OCI-LY3 (cell line): Measurements from ENCODE around the gene RAP1GDS1.

Source experiments
- H2AFZ ChIP-seq: fragments of 200-600, 300-600 bp; shearing (Covaris generic); 2 replicates; pipeline ENCODE4 v1.6.0; 2014; ENCODE audit warnings: antibody characterized with exemption, low read depth, low read length
- H3K27ac ChIP-seq: fragments of 200-600, 300-600 bp; sonication (generic); 2 replicates; pipeline ENCODE4 v1.5.1; 2014; ENCODE audit warnings: mild to moderate bottlenecking, low read length, moderate library complexity, mixed read lengths
- H3K27me3 ChIP-seq: fragments of 200-600, 300-600 bp; sonication (generic); 2 replicates; pipeline ENCODE4 v1.6.1; 2014; ENCODE audit warnings: low read depth, low read length, mixed read lengths
- H3K36me3 ChIP-seq: fragments of 200-600, 300-600 bp; sonication (generic); replicated peaks from 2 replicates; pipeline ENCODE3; 2014; ENCODE audit warnings: low read depth, low read length, mixed read lengths
- H3K4me1 ChIP-seq: fragments of 300-600, 200-600 bp; sonication (generic); 2 replicates; pipeline ENCODE4 v1.6.1; 2014; ENCODE audit warnings: low read length, mixed read lengths
- H3K4me2 ChIP-seq: fragments of 200-600, 300-600 bp; sonication (generic); 2 replicates; pipeline ENCODE4 v1.6.1; 2014; ENCODE audit warnings: low read length, mixed read lengths
- H3K4me3 ChIP-seq: fragments of 300-600, 200-600 bp; sonication (generic); 2 replicates; pipeline ENCODE4 v1.5.1; 2014; ENCODE audit warnings: antibody characterized with exemption, mild to moderate bottlenecking, low read length, moderate library complexity
- H3K79me2 ChIP-seq: fragments of 300-600, 200-600 bp; shearing (Covaris generic); 2 replicates; pipeline ENCODE4 v1.6.1; 2014; ENCODE audit warnings: mild to moderate bottlenecking, low read length, mixed read lengths
- H3K9ac ChIP-seq: fragments of 300-600, 200-600 bp; shearing (Covaris generic); 2 replicates; pipeline ENCODE4 v1.6.0; 2014; ENCODE audit warnings: mild to moderate bottlenecking, low read length, moderate library complexity
- H3K9me3 ChIP-seq: fragments of 200-600, 300-600 bp; shearing (Covaris generic); 2 replicates; pipeline ENCODE4 v1.6.1; 2014; ENCODE audit warnings: low read length, mixed read lengths; ENCODE audit not compliant: insufficient read depth
- H4K20me1 ChIP-seq: fragments of 200-600, 300-600 bp; sonication (generic); 2 replicates; pipeline ENCODE4 v1.6.1; 2016; ENCODE audit warnings: low read length, mixed read lengths; ENCODE audit not compliant: insufficient read depth
- EZH2phosphoT487 ChIP-seq: fragments of 200-600 bp; shearing (Covaris generic); IDR thresholded peaks from 2 replicates; pipeline ENCODE4 v1.6.1; 2018; ENCODE audit warnings: antibody characterized with exemption, mixed run types, low read depth
- TF ChIP-seq, protein P1 (sequence below): fragments of 200-600, 300-600 bp; sonication (generic); IDR thresholded peaks from 2 replicates; pipeline ENCODE4 v1.5.1; 2014; ENCODE audit warnings: antibody characterized with exemption, low read length, low read depth

Gene RAP1GDS1

GRCh38 chr4:98343626-98344025, 82.4 kb downstream of the RAP1GDS1 start:
- Histone ChIP-seq H3K4me1 (no peaks in the 10 kb centered on the region), H3K4me3 (no peak overlapping the region), H3K27ac (no peak overlapping the region), H3K4me2 (no peak overlapping the region), H3K9me3 (no peaks in the 10 kb centered on the region), H3K9ac (no peak overlapping the region), H4K20me1 (no peaks in the 10 kb centered on the region), H3K27me3 (no peaks in the 10 kb centered on the region), H2AFZ (no peak overlapping the region), H3K79me2 (peaks cover 12% of the 10 kb centered on the region; the same call in 1 of the 2 replicates), H3K36me3 (peaks cover 12% of the 10 kb centered on the region)
- TF ChIP-seq EZH2phosphoT487 = no peak
- TF ChIP-seq, protein P1, sequence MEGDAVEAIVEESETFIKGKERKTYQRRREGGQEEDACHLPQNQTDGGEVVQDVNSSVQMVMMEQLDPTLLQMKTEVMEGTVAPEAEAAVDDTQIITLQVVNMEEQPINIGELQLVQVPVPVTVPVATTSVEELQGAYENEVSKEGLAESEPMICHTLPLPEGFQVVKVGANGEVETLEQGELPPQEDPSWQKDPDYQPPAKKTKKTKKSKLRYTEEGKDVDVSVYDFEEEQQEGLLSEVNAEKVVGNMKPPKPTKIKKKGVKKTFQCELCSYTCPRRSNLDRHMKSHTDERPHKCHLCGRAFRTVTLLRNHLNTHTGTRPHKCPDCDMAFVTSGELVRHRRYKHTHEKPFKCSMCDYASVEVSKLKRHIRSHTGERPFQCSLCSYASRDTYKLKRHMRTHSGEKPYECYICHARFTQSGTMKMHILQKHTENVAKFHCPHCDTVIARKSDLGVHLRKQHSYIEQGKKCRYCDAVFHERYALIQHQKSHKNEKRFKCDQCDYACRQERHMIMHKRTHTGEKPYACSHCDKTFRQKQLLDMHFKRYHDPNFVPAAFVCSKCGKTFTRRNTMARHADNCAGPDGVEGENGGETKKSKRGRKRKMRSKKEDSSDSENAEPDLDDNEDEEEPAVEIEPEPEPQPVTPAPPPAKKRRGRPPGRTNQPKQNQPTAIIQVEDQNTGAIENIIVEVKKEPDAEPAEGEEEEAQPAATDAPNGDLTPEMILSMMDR = no peak

DNA sequence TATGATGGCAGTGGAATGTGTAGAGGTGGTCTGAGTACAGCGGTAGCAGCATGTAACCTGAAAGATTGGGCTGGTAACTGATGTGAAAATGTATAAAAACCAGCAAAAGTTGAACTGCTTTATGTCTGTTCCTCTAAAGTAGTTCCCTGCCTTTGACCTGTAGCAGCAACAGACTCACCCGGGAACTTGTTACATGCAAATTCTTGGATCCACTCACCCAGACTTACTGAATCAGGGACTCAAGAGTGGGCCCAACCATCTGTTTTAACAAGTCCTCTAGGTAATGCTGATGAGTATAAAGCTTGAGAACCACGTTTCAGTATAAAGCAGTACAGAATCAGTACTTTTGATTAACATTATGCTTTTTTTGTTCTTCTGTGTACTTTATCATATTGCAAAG, 84.7 kb downstream of the RAP1GDS1 start:
- H3K9ac ChIP-seq = no peak overlapping the region
- peaks cover 15% of the 10 kb centered on the region; the same call in 1 of the 2 replicates for H3K79me2 ChIP-seq
- H3K27ac ChIP-seq = no peak overlapping the region
- H3K36me3 ChIP-seq = peaks cover 12% of the 10 kb centered on the region
- H3K9me3 ChIP-seq = no peaks in the 10 kb centered on the region
- TF ChIP-seq, protein P1 = no peak
- TF ChIP-seq EZH2phosphoT487 = no peak
- H2AFZ ChIP-seq = no peak overlapping the region
- H3K4me3 ChIP-seq = no peak overlapping the region
- no peak overlapping the region for H3K4me2 ChIP-seq
- H3K27me3 ChIP-seq = no peaks in the 10 kb centered on the region
- no peaks in the 10 kb centered on the region for H4K20me1 ChIP-seq
- no peaks in the 10 kb centered on the region for H3K4me1 ChIP-seq

GRCh38 chr4:98352396-98352795, 91.2 kb downstream of the RAP1GDS1 start:
- H3K4me1 ChIP-seq = no peaks in the 10 kb centered on the region
- no peaks in the 10 kb centered on the region for H4K20me1 ChIP-seq
- peaks cover 10% of the 10 kb centered on the region; the same call in 1 of the 2 replicates for H3K79me2 ChIP-seq
- H3K27me3 ChIP-seq = no peaks in the 10 kb centered on the region
- no peak overlapping the region for H2AFZ ChIP-seq
- no peak overlapping the region for H3K4me2 ChIP-seq
- H3K36me3 ChIP-seq = peaks cover 17% of the 10 kb centered on the region
- no peak overlapping the region for H3K9ac ChIP-seq
- H3K9me3 ChIP-seq = no peaks in the 10 kb centered on the region
- no peak overlapping the region for H3K27ac ChIP-seq
- H3K4me3 ChIP-seq = no peak overlapping the region
- TF ChIP-seq, protein P1 = no peak

GRCh38 chr4:98352940-98353339, 91.8 kb downstream of the RAP1GDS1 start:
- no peak overlapping the region for H3K4me3 ChIP-seq
- no peaks in the 10 kb centered on the region for H3K4me1 ChIP-seq
- peaks cover 8% of the 10 kb centered on the region; the same call in 1 of the 2 replicates for H3K79me2 ChIP-seq
- no peaks in the 10 kb centered on the region for H3K27me3 ChIP-seq
- no peak for TF ChIP-seq EZH2phosphoT487
- TF ChIP-seq, protein P1 = no peak
- no peak overlapping the region for H3K4me2 ChIP-seq
- H3K9me3 ChIP-seq = no peaks in the 10 kb centered on the region
- no peaks in the 10 kb centered on the region for H4K20me1 ChIP-seq
- no peak overlapping the region for H2AFZ ChIP-seq
- peaks cover 14% of the 10 kb centered on the region for H3K36me3 ChIP-seq
- H3K9ac ChIP-seq = no peak overlapping the region
- H3K27ac ChIP-seq = no peak overlapping the region
